ENCODE results near the gene WDR76.
"Not testable (repeated sequence)": the region's sequence is repeated elsewhere in the genome, so short reads cannot be mapped to it uniquely, and the experiment has no call there.

The WDR76 gene

GRCh38 chr15:43830691-43831275 is 4.0 kb downstream of the WDR76 start:
- H3K4me1 Mint-ChIP-seq: peaks cover 18 to 51% of the 10 kb centered on the region in 2 donors
- H3K9me3 Mint-ChIP-seq; DNase-seq; H3K4me3 Mint-ChIP-seq; ATAC-seq (replicated peaks); H3K27me3 Mint-ChIP-seq; H3K27ac Mint-ChIP-seq: not testable (repeated sequence)
- peaks cover 34 to 43% of the 10 kb centered on the region in 2 donors for H3K36me3 Mint-ChIP-seq

DNA sequence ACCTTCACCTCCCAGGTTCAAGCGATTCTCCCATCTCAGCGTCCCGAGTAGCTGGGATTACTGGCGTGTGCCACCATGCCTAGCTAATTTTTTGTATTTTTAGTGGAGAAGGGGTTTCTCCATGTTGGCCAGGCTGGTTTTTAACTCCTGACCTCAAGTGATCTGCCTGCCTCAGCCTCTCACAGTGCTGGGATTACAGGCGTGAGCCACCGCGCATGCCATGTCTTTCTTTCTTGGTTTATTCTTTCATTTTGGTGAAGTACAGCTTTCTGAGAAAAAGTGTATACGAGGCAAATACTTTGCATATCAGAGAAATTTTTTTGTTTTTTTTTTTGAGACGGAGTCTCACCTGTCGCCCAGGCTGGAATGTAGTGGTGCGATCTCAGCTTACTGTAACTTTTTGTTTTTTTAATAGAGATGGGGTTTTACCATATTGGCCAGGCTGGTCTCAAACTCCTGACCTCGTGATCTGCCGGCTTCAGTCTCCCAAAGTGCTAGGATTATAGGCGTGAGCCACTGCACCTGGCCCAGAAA is 4.8 kb downstream of the WDR76 start:
- H3K4me1 Mint-ChIP-seq: peaks cover 18 to 51% of the 10 kb centered on the region in 2 donors
- not testable (repeated sequence) for H3K9me3 Mint-ChIP-seq; DNase-seq; H3K27ac Mint-ChIP-seq; H3K27me3 Mint-ChIP-seq; ATAC-seq (replicated peaks); H3K4me3 Mint-ChIP-seq
- H3K36me3 Mint-ChIP-seq: peaks cover 37 to 45% of the 10 kb centered on the region in 2 donors

- Mint-ChIP-seq H3K36me3 (peaks cover 37 to 45% of the 10 kb centered on the region in 2 donors), H3K4me1 (peaks cover 14 to 43% of the 10 kb centered on the region in 2 donors)
- ATAC-seq (replicated peaks); DNase-seq; H3K27ac Mint-ChIP-seq; H3K9me3 Mint-ChIP-seq; H3K4me3 Mint-ChIP-seq; H3K27me3 Mint-ChIP-seq: not testable (repeated sequence)
Observed at GRCh38 chr15:43832485-43832884, 5.7 kb downstream of the WDR76 start.

DNA sequence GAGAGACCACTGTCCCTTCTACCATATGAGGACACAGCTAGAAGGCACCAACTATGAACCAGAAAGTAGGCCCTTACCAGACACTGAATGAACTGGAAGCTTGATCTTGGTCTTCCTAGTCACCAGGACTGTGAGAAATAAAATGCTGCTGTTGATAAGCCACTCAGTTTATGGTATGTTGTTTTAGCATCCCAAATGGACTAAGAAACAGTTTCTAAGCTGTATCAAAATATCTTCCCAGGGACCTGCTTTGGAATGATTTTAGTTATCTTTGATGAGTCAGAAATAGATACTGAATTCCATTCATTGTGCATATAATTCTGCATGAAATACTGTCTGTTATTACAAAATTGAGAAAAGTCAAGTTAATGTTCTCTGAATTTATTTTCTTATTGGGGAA is 18.6 kb downstream of the WDR76 start:
- ATAC-seq (replicated peaks) (no peak), DNase-seq (no peak)
- Mint-ChIP-seq H3K27me3 (no peaks in the 10 kb centered on the region), H3K27ac (peak overlapping the region; percentile 39), H3K36me3 (peaks cover 26 to 29% of the 10 kb centered on the region in 2 donors), H3K9me3 (no peaks in the 10 kb centered on the region), H3K4me1 (no peaks in the 10 kb centered on the region), H3K4me3 (no peak overlapping the region)

GRCh38 chr15:43851251-43851650 is 24.4 kb downstream of the WDR76 start:
- no peak for ATAC-seq (replicated peaks)

DNA sequence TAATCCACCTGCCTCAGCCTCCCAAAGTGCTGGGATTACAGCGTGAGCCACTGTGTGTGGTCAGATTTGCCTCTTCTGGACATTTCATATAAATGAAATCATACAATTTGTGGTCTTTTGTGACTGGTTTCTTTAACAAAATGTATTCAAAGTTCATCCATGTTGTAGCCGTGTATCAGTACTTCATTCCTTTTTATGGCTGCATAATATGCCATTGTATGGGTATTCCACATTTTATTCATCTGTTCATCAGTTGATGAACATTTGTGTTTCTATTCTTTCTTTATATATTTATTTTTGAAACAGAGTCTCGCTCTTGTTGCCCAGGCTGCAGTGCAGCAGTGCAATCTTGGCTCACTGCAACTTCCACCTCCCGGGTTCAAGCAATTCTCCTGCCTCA is 25.8 kb downstream of the WDR76 start:
- H3K4me3 Mint-ChIP-seq: no peak overlapping the region
- DNase-seq (no peak), ATAC-seq (replicated peaks) (no peak)
- H3K4me1 Mint-ChIP-seq: no peaks in the 10 kb centered on the region
- H3K27ac Mint-ChIP-seq: no peak overlapping the region
- no peaks in the 10 kb centered on the region for H3K9me3 Mint-ChIP-seq
- no peaks in the 10 kb centered on the region for H3K27me3 Mint-ChIP-seq
- H3K36me3 Mint-ChIP-seq: peaks cover 37% of the 10 kb centered on the region in 2 donors

More at GRCh38 chr15:43851251-43851650, 24.4 kb downstream of the WDR76 start:
- no peak overlapping the region for H3K27ac Mint-ChIP-seq
- no peaks in the 10 kb centered on the region for H3K4me1 Mint-ChIP-seq
- H3K27me3 Mint-ChIP-seq: no peaks in the 10 kb centered on the region
- H3K36me3 Mint-ChIP-seq: peaks cover 36 to 37% of the 10 kb centered on the region in 2 donors
- DNase-seq: no peak
- H3K9me3 Mint-ChIP-seq: no peaks in the 10 kb centered on the region
- no peak overlapping the region for H3K4me3 Mint-ChIP-seq

DNA sequence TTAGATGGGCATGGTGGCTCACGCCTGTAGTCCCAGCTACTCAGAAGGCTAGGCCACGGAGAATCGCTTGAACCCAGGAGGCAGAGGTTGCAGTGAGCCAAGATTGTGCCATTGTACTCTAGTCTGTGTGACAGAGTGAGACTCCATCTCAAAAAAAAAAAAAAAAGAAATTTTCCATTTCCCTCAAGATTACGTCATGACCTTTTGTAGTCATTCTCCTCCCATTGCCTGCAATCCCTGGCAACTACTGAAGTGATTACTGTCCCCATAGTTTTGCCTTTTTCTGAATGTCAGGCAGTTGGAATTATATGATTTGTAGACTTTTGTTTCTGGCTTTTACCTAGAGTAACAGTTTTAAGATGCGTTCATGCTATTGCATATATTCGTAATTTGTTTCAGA is 28.0 kb downstream of the WDR76 start:
- Mint-ChIP-seq H3K9me3 (no peaks in the 10 kb centered on the region), H3K4me3 (no peak overlapping the region), H3K36me3 (peaks cover 51 to 56% of the 10 kb centered on the region in 2 donors), H3K4me1 (no peaks in the 10 kb centered on the region), H3K27me3 (no peaks in the 10 kb centered on the region), H3K27ac (no peak overlapping the region)
- ATAC-seq (replicated peaks): no peak
- no peak for DNase-seq

- no peak for DNase-seq
- Mint-ChIP-seq H3K27me3 (no peaks in the 10 kb centered on the region), H3K4me1 (no peaks in the 10 kb centered on the region), H3K36me3 (peaks cover 20 to 31% of the 10 kb centered on the region in 2 donors), H3K4me3 (no peak overlapping the region), H3K9me3 (no peaks in the 10 kb centered on the region), H3K27ac (no peak overlapping the region)
- no peak for ATAC-seq (replicated peaks)
Observed at GRCh38 chr15:43859546-43859945, 32.7 kb downstream of the WDR76 start.

- not testable (repeated sequence) for H3K9me3 Mint-ChIP-seq; DNase-seq; H3K27me3 Mint-ChIP-seq; H3K4me1 Mint-ChIP-seq; H3K27ac Mint-ChIP-seq; ATAC-seq (replicated peaks); H3K4me3 Mint-ChIP-seq
- H3K36me3 Mint-ChIP-seq: peaks cover 15 to 25% of the 10 kb centered on the region in 2 donors
Observed at GRCh38 chr15:43866636-43867035, 39.8 kb downstream of the WDR76 start.

DNA sequence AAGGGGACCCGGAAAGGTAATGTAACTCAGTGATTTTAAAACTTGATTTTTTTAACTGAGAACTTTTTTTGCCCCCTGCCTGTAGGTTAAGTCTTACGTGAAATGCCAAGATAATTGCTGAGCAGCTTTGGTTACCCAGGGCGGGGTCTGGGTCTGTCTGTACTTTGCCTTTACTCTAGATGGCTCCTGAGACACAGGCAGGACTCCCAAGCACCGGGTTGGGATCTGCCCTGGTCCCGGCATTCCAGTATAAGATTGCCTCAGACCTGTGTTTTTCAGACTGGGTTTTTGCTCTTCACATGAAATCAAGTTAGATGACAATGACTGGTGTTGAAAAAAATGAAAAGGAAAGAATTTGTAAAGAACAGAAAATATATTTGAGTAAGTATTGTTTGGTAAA is 40.3 kb downstream of the WDR76 start:
- no peaks in the 10 kb centered on the region for H3K4me1 Mint-ChIP-seq
- no peak for DNase-seq
- peaks cover 15 to 25% of the 10 kb centered on the region in 2 donors for H3K36me3 Mint-ChIP-seq
- ATAC-seq (replicated peaks): no peak
- no peak overlapping the region for H3K4me3 Mint-ChIP-seq
- H3K9me3 Mint-ChIP-seq: no peaks in the 10 kb centered on the region
- H3K27me3 Mint-ChIP-seq: no peaks in the 10 kb centered on the region
- no peak overlapping the region for H3K27ac Mint-ChIP-seq

DNA sequence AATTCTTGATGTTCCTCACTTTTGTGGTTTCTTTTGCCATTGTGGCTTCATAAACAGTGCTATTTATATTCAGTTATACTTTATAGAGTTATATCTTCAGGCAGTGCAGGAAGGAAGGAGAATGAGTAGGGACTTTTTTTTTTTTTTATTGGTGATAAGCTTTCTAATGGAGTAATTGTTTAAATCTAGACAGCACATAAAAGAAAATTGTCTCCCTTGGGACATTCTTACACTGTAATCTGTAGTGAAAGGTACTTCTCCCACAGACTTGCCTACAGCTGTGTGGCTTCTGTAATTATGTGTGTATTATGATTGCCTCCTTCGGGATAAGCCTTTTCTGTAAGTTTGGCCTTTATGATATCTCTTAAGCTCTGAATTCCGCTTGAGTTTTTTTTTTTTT is 41.6 kb downstream of the WDR76 start:
- H3K4me1 Mint-ChIP-seq: no peaks in the 10 kb centered on the region
- no peaks in the 10 kb centered on the region for H3K27me3 Mint-ChIP-seq
- no peaks in the 10 kb centered on the region for H3K9me3 Mint-ChIP-seq
- peaks cover 20 to 33% of the 10 kb centered on the region in 2 donors for H3K36me3 Mint-ChIP-seq
- H3K4me3 Mint-ChIP-seq: no peak overlapping the region
- DNase-seq (no peak), ATAC-seq (replicated peaks) (no peak)
- no peak overlapping the region for H3K27ac Mint-ChIP-seq

- no peak overlapping the region for H3K4me3 Mint-ChIP-seq
- DNase-seq (no peak), ATAC-seq (replicated peaks) (no peak)
- H3K9me3 Mint-ChIP-seq: no peaks in the 10 kb centered on the region
- H3K36me3 Mint-ChIP-seq: peaks cover 27 to 44% of the 10 kb centered on the region in 2 donors
- no peaks in the 10 kb centered on the region for H3K27me3 Mint-ChIP-seq
- no peak overlapping the region for H3K27ac Mint-ChIP-seq
- H3K4me1 Mint-ChIP-seq: no peaks in the 10 kb centered on the region
Observed at GRCh38 chr15:43871835-43872234, 45.0 kb downstream of the WDR76 start.

GRCh38 chr15:43872416-43873020 is 45.7 kb downstream of the WDR76 start:
- Mint-ChIP-seq H3K4me3 (no peak overlapping the region), H3K27me3 (no peaks in the 10 kb centered on the region), H3K9me3 (no peaks in the 10 kb centered on the region), H3K4me1 (no peaks in the 10 kb centered on the region), H3K27ac (no peak overlapping the region), H3K36me3 (peaks cover 27 to 42% of the 10 kb centered on the region in 2 donors)
- ATAC-seq (replicated peaks) (peak; percentile 69 to 71), DNase-seq (no peak)

DNA sequence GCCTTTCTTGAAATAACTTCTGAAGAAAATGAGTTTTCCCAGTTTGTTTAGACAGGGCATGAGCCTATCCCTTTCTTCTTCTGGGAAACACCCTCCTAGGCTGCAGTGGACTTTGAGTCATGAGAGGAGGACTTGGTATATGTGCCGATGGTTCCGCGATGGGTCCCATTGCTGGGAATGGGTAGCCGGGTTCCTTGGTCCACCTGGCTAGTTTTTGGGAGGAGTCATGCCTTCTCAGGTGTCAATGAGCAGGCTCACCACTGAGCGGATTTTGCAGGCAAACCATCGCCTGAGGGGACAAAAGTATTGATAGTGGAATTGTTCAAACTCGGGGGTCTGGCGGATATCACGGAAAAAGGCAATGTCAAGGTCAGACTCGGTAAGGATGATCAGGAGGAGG is 46.8 kb downstream of the WDR76 start:
- Mint-ChIP-seq H3K36me3 (peaks cover 27 to 45% of the 10 kb centered on the region in 2 donors), H3K27ac (no peak overlapping the region), H3K4me1 (no peaks in the 10 kb centered on the region), H3K9me3 (no peaks in the 10 kb centered on the region), H3K27me3 (no peaks in the 10 kb centered on the region), H3K4me3 (no peak overlapping the region)
- DNase-seq (no peak), ATAC-seq (replicated peaks) (no peak)

DNA sequence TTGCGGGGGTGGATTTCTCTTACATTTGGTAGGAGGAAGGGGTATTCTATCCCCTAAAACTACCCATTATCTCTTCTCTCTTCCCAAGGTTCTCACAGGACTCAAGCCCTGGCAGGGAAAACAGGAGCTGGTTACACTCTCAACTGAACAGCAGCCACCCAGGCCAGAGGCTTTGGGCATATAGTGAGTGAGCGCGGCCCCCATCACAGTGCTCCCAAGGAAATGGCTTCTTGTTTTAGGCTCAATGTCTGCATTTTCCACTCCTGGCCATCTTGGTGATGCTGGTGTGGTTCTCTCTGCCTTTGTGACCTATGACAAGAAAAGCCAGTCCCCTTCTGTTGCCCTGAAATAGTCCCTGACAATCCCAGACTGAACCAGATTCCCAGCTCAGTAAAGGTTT is 50.1 kb downstream of the WDR76 start:
- H3K27me3 Mint-ChIP-seq: no peaks in the 10 kb centered on the region
- H3K4me3 Mint-ChIP-seq: no peak overlapping the region
- H3K27ac Mint-ChIP-seq: no peak overlapping the region
- H3K9me3 Mint-ChIP-seq: no peaks in the 10 kb centered on the region
- H3K36me3 Mint-ChIP-seq: peaks cover 19 to 40% of the 10 kb centered on the region in 2 donors
- DNase-seq (no peak), ATAC-seq (replicated peaks) (no peak)
- H3K4me1 Mint-ChIP-seq: peaks cover 0 to 7% of the 10 kb centered on the region in 2 donors
